NCI-H187 treated with DMSO at 0.1 percent for 48 hours (cell line): Measurements from ENCODE around the gene LINGO3.

Experiments
- DNase-seq: peaks from one replicate; lab custom pipeline; 2025; lab: John Stamatoyannopoulos, UW

LINGO3 gene

DNA sequence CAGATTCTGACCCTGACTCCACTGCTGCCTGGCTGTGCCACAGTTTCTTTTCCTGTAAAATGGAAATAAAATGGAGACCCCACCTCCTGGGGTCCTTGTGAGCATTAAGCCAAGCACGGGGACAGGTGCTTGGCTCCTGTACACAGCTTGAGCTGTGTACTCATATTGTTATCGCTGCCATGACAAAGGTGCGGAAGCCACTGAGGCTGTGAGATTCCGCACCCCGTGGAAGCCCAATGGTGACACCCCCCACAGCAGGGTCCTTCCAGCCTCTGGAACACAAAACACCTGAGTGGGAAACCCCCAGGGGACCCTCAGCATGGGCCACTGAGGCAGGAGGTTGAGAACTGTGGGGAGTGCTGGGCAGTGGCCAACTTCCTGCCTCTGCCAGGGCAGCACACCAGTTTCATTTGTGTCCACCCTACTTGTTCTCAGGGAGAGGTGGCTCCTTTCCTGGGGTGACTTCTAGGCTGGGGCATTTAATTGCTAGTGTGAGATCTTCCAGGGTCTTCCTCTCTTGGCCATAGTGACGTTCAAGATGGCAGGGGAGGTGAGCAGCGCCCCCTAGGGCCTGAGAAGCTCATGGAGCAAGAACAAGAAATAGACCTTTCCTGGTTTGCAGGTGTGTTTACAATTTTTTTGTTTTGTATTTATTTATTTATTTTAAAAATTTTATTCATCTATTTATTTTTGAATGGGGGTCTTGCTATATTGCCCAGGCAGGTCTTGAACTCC lies 46.3 kb downstream of the LINGO3 start:
- DNase-seq: no peak

- DNase-seq: no peak
These were observed 47.6 kb downstream of the LINGO3 start for GRCh38 chr19:2260341-2260805.

GRCh38 chr19:2259336-2259735 lies 48.6 kb downstream of the LINGO3 start:
- no peak for DNase-seq
